Right lobe of liver (tissue), 4 donors: ENCODE results near the gene FBLN1.

Experiments
- POLR2A ChIP-seq: fragments of 450-650 bp; IDR thresholded peaks from one replicate; pipeline ENCODE4 v1.6.1; 2017; ENCODE audit warnings: antibody characterized with exemption, mild to moderate bottlenecking
- TF ChIP-seq, protein P1 (sequence below), 4 donors: fragments of 200-600 bp in 3 of 4; fragments of 450-650 bp in 1 of 4; IDR thresholded peaks; one replicate each; pipeline versions ENCODE4 v1.5.1 to v1.8.0; 2016 to 2022; ENCODE audit warnings: antibody characterized with exemption in 4 of 4, mild to moderate bottlenecking in 2 of 4
- donor health status: DM: no; HTN: no; CAD: no.
- donor health status: DM: no; HTN: no; CAD: no.
- donor health status: DM: no; HTN: yes; CAD: no.

DNA sequence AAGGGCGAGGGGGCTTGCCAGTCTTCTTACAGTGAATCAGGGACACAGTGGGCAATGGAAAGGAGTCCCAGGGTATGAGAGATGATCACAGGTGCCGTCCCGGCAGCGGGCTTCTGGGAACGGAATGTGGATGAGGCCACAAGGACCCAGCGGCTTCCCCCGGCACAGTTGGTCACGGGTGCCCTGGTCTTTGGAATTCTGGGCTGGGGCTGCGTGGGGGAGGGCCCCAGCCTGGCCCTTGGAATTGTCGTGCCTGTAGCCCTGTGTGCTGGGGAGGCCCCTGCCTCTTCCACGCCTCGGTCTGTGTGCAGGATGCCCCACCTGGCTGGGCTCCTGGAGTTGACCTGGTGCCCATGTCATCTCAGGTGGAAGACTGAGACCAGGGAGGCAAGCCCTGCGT, 76.6 kb downstream of the FBLN1 start:
- TF ChIP-seq, protein P1, sequence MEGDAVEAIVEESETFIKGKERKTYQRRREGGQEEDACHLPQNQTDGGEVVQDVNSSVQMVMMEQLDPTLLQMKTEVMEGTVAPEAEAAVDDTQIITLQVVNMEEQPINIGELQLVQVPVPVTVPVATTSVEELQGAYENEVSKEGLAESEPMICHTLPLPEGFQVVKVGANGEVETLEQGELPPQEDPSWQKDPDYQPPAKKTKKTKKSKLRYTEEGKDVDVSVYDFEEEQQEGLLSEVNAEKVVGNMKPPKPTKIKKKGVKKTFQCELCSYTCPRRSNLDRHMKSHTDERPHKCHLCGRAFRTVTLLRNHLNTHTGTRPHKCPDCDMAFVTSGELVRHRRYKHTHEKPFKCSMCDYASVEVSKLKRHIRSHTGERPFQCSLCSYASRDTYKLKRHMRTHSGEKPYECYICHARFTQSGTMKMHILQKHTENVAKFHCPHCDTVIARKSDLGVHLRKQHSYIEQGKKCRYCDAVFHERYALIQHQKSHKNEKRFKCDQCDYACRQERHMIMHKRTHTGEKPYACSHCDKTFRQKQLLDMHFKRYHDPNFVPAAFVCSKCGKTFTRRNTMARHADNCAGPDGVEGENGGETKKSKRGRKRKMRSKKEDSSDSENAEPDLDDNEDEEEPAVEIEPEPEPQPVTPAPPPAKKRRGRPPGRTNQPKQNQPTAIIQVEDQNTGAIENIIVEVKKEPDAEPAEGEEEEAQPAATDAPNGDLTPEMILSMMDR (IDR thresholded peaks at IDR 0.05), result no peak
- no peak for TF ChIP-seq POLR2A
